Pancreas (tissue), 10 donors: Measurements from ENCODE around the gene ZNF423. TPM values are rescaled to one million over a fixed set of nuclear protein-coding genes. Genes with fewer than 3 reads are reported as not detected.

ENCODE experiments used
- ATAC-seq, 4 donors: fragments of 200-7000 bp; cut with Tn5 transposase; one replicate each; pipeline versions ENCODE4 v1.8.0 to v1.9.1; 2020; ENCODE audit warnings: mild to moderate bottlenecking in 4 of 4, moderate library complexity in 4 of 4
- DNase-seq, 6 donors: peaks; one replicate each; pipeline ENCODE4 v3.0.0-alpha.2; 2020
- FAIRE-seq: peaks from 2 replicates; lab custom pipeline; 2012; peaks lifted over from hg19 to GRCh38; lab: Jason Lieb, UNC
- H3K27ac ChIP-seq, 4 donors: fragments of 200-600 bp; sonication (generic); 1 replicate in 3 of 4; 2 replicates in 1 of 4; pipeline versions ENCODE4 v1.5.0 to v1.8.0; 2020
- H3K27me3 ChIP-seq, 4 donors: fragments of 200-600 bp; one replicate each; pipeline ENCODE4 v1.8.0; 2021
- H3K36me3 ChIP-seq, 3 donors: fragments of 200-600 bp; sonication (generic) in 1 of 3; one replicate each; pipeline versions ENCODE4 v1.5.0 to v1.8.0; 2020 to 2021
- H3K4me1 ChIP-seq, 3 donors: fragments of 200-600 bp; one replicate each; pipeline ENCODE4 v1.8.0; 2021
- H3K4me3 ChIP-seq, 4 donors: fragments of 200-600 bp; sonication (generic) in 2 of 4; one replicate each; pipeline versions ENCODE4 v1.5.0 to v1.8.0; 2020 to 2021
- H3K9me3 ChIP-seq, 4 donors: fragments of 200-600 bp; one replicate each; pipeline ENCODE4 v1.8.0; 2021
- CTCF ChIP-seq, 4 donors: fragments of 200-600 bp; sonication (generic) in 3 of 4; IDR thresholded peaks; one replicate each; pipeline versions ENCODE4 v1.5.0 to v1.8.0; 2021; ENCODE audit warnings: antibody characterized with exemption in 4 of 4
- WGBS, 2 donors: extraction: QIAGEN DNeasy Blood & Tissue Kit; methylation state at CpG; one replicate each; pipeline ENCODE4 v1.1.7; 2013; 5-methylcytosine and 5-hydroxymethylcytosine counted together
- intact Hi-C, 3 donors: fragments of 100-400 bp; cut with DNase I; formaldehyde crosslinking; loops; one replicate each; pipeline versions ENCODE4 v1.11.1 to v1.14.2; 2022
- polyA plus RNA-seq, 2 donors: library from polyadenylated mRNA; stranded (reverse); fragments of 200-250 nt; gene quantifications; one replicate each; pipeline ENCODE4 v1.2.3, GENCODE V29; 2013
- total RNA-seq, 6 donors: library from RNA; stranded (reverse); fragmentation: NEBNext Ultra II Directional in 4 of 6; extraction: Animal tissue kit (Norgen Biotek cat#: 25700) in 4 of 6; gene quantifications; one replicate each; pipeline versions ENCODE4 v1.2.1 to v1.2.4, GENCODE V29; 2021 to 2023
- donor health status: healthy with polysubstance abuse.
- donor health status: DM: no; HTN: no; CAD: no; lungs with moderate emphysema.
- donor health status: DM: no; HTN: no; CAD: no.
- donor health status: control.
- donor health status: control.
- donor health status: Bipolar disorder and iron deficiency.
- donor health status: DM: yes; HTN: yes; CAD: no.
- donor health status: DM: no; HTN: no; CAD: no.
- donor health status: DM: no; HTN: no; CAD: no.
- donor health status: DM: yes; HTN: yes; CAD: no.

ZNF423 gene
- total and polyA plus RNA-seq, 8 donors = 0.61 to 5.1 (median 3.0) TPM

DNA sequence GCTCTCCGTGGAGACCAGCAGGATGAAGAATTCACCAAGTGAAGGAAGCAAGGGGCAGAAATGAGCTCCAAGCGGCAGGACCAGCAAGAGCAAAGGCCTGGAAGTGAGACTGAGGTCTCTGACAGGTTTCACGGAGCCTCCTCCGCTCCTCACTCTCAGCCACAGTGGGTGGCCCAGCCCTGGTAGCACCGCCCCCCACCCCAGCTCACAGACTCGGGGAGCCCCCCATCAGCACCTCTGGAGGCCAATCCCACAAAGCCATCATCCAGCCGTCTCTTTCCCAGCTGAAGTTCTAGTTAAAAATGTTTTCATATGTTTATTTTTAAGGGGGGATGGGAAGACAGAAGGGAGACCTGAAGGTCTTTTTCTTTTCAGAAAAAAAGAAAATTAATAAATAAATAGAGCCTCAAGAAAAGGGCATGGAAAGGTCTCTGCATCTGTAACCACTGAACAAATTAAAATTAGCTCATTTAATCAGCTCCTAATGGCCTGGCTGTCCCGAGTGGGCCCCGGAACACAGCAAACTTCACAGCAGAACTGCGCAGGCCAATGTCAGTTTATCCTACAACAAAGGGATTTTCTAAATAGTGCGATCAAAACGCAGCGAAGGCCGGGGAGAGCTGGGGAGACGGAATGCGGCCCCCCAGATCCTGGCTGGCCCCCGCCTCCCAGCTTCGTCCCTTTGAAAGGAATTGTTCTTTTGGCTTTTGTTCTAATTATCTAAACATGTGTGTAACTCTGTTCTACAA, 190.3 kb downstream of the ZNF423 start:
- Histone ChIP-seq H3K27me3 (no peaks in the 10 kb centered on the region), H3K36me3 (no peaks in the 10 kb centered on the region), H3K27ac (no peak overlapping the region), H3K4me1 (no peaks in the 10 kb centered on the region), H3K4me3 (no peak overlapping the region), H3K9me3 (no peaks in the 10 kb centered on the region)
- FAIRE-seq = no peak
- WGBS, 2 donors = 87 to 89% methylated on average over 18 of the region's 18 CpGs
- intact Hi-C loops = no loop called here
- DNase-seq = no peak
- no peak for TF ChIP-seq CTCF (IDR thresholded peaks at IDR 0.05)
- ATAC-seq = no peak

DNA sequence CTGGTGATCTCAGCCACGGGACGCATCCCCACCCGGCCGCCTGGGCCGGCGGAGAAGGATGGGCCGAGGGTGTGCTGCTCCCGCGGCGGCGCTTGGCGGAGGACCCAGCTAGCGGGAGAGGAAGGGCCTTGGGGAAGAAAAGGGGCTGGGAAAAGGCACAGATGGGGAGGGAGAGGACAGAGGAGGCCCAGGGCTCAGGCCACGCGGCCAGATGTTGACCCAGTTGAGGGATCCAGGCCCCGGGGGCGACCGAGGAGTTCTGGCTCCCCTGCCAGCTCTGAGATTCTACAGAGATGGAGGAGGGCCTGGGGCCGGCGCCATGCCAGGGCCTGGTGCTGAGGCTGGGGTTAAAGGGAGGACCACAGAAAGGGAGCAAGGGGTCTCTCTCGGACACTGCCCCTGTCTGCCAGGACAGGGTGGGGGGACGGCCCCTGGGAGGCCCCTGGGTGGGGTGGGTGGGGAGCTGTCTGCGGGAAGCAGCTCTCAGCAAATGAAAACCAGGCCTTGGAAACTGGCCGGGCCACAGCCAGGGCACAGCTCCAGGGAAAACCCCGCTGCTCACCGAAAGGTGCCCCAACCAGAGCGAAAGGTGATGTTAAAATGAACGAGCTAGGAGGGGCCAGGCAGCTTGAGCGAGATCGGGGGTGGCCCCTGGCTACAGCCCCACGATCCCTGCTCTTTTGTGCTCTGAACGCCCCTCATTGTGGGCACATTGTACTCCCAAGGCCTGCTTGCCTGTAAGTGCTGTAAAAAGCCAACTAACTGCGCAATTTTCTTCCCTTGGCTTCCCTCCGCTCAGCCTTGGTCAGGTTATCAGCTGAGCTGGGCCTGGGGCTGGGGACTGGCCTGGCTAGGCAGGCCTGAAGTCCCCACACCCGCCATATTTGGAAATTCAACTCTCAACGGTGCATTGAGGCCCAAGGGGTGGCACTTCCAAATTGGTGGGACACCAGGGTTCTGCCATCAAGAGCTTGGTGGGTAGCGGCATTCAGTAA, 191.4 kb downstream of the ZNF423 start:
- Histone ChIP-seq H3K27ac (no peak overlapping the region), H3K4me3 (peak overlapping the region in 1 of 4 donors; percentile 10), H3K9me3 (no peaks in the 10 kb centered on the region), H3K27me3 (no peaks in the 10 kb centered on the region), H3K36me3 (no peaks in the 10 kb centered on the region), H3K4me1 (no peaks in the 10 kb centered on the region)
- intact Hi-C loops = no loop called here
- no peak for TF ChIP-seq CTCF (IDR thresholded peaks at IDR 0.05)
- WGBS, 2 donors = 73 to 76% methylated on average over 37 of the region's 37 CpGs
- peak in 2 of 6 donors; percentile 16 to 70 for DNase-seq
- peak in 3 of 4 donors; percentile 35 to 55 (median 54) for ATAC-seq
- no peak for FAIRE-seq

GRCh38 chr16:49663081-49664065, 192.5 kb downstream of the ZNF423 start:
- no peaks in the 10 kb centered on the region for H3K4me1 ChIP-seq
- ATAC-seq = peak in 2 of 4 donors; percentile 11 to 28
- no peaks in the 10 kb centered on the region for H3K27me3 ChIP-seq
- peak overlapping the region in 1 of 4 donors; percentile 10 for H3K4me3 ChIP-seq
- 67 to 69% methylated on average over 28 of the region's 28 CpGs for WGBS, 2 donors
- intact Hi-C loops = no loop called here
- no peaks in the 10 kb centered on the region for H3K9me3 ChIP-seq
- no peaks in the 10 kb centered on the region for H3K36me3 ChIP-seq
- H3K27ac ChIP-seq = no peak overlapping the region
- no peak for FAIRE-seq
- no peak for DNase-seq
- no peak for TF ChIP-seq CTCF (IDR thresholded peaks at IDR 0.05)

DNA sequence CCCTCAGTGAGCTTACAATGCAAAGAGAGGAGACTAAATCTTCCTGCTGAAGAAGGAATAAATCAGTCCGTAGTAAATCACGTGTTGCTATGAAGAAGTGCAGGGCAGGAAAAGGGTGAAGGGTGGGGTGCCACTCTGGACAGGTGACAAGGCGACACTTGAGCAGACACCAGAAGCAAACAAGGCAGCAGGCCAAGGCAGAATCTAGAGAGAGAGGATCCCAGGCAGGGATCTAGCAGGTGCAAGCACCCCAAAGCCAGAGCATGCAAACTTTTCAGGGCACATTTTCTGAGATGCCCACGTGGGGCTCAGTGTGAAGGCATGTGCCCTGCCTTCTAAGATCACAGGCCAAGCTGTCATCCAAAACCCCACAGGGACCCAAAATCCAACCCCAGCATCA, 193.3 kb downstream of the ZNF423 start:
- H3K9me3 ChIP-seq = no peaks in the 10 kb centered on the region
- intact Hi-C loops = no loop called here

More for the DNA sequence above, 193.3 kb downstream of the ZNF423 start:
- DNase-seq (no peak), FAIRE-seq (no peak), ATAC-seq (no peak)
- WGBS, 2 donors = 86 to 92% methylated on average over 4 of the region's 4 CpGs
- H3K27ac ChIP-seq = no peak overlapping the region
- no peak overlapping the region for H3K4me3 ChIP-seq
- no peaks in the 10 kb centered on the region for H3K27me3 ChIP-seq
- no peak for TF ChIP-seq CTCF (IDR thresholded peaks at IDR 0.05)
- no peaks in the 10 kb centered on the region for H3K4me1 ChIP-seq
- no peaks in the 10 kb centered on the region for H3K36me3 ChIP-seq
